ENCODE data around the gene TTLL5.

The TTLL5 gene

GRCh38 chr14:75649773-75650172, 11.3 kb upstream of the TTLL5 start:
- H4K20me1 ChIP-seq (ENCODE audit: insufficient read depth): no peaks in the 10 kb centered on the region
- H2AFZ ChIP-seq (ENCODE audit: low read depth): no peak overlapping the region
- H3K9ac ChIP-seq: no peak overlapping the region
- no peaks in the 10 kb centered on the region for H3K79me2 ChIP-seq (ENCODE audit: insufficient read depth, low read depth)
- no peak overlapping the region for H3K27ac ChIP-seq
- no peaks in the 10 kb centered on the region for H3K27me3 ChIP-seq (ENCODE audit: insufficient read depth, low read depth)
- no peaks in the 10 kb centered on the region for H3K4me1 ChIP-seq (ENCODE audit: low read depth, poor library complexity, severe bottlenecking)
- H3K4me3 ChIP-seq (IDR thresholded peaks at IDR 0.05; ENCODE audit: insufficient read depth, low read depth, low read length): no peak overlapping the region
- H3K4me2 ChIP-seq: no peak overlapping the region
- no peaks in the 10 kb centered on the region for H3K36me3 ChIP-seq (ENCODE audit: insufficient read depth)
- no peak for TF ChIP-seq CTCF (conservative IDR thresholded peaks at IDR 0.05; ENCODE audit: low read depth, low read length)

DNA sequence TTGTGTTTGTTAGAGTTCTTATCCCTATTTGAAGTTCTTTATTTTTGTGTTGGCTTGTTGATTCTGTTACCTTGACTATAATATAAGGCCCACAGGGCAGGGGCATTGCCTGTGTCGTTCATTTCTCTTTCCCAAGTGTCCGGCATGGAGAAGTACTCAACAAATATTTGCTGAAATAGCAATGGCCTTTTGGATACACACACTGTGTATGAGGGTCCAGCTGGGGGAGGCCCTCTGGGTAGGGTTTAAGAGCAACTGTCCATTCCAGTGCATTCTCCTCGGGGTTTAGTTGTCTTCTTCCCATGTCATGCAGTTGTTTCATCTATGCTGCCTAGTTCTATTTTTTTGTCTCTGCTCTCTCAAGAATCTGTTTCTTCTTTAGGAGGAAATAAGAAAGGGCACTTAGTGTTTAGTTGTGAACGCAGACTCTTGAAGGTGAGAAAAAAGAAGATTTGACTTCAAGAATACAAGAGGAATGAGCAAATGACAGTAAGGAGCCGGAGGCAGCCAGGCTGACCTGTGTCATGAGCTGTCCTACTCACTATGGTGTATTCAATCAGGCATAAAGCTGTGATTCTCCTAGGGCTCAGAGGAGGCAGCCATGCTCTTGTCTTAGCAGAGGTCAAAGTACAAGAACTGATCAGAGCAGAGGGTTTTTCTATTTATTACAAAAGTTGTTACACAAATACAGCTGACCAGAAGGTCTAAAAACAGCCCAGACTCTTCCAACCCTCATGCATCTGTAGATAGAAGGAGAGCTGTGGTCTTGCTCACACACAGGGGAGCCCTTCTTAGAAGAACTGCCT, 10.6 kb upstream of the TTLL5 start:
- TF ChIP-seq CTCF (conservative IDR thresholded peaks at IDR 0.05; ENCODE audit: low read depth, low read length): no peak
- H2AFZ ChIP-seq (ENCODE audit: low read depth): no peak overlapping the region
- H4K20me1 ChIP-seq (ENCODE audit: insufficient read depth): no peaks in the 10 kb centered on the region
- no peaks in the 10 kb centered on the region for H3K27me3 ChIP-seq (ENCODE audit: insufficient read depth, low read depth)
- H3K27ac ChIP-seq: no peak overlapping the region
- no peaks in the 10 kb centered on the region for H3K4me1 ChIP-seq (ENCODE audit: low read depth, poor library complexity, severe bottlenecking)
- no peaks in the 10 kb centered on the region for H3K79me2 ChIP-seq (ENCODE audit: insufficient read depth, low read depth)
- H3K9ac ChIP-seq: no peak overlapping the region
- no peaks in the 10 kb centered on the region for H3K36me3 ChIP-seq (ENCODE audit: insufficient read depth)
- no peak overlapping the region for H3K4me3 ChIP-seq (IDR thresholded peaks at IDR 0.05; ENCODE audit: insufficient read depth, low read depth, low read length)
- no peak overlapping the region for H3K4me2 ChIP-seq

- H3K4me2 ChIP-seq: no peak overlapping the region
- no peaks in the 10 kb centered on the region for H3K4me1 ChIP-seq (ENCODE audit: low read depth, poor library complexity, severe bottlenecking)
- H3K27me3 ChIP-seq (ENCODE audit: insufficient read depth, low read depth): no peaks in the 10 kb centered on the region
- no peaks in the 10 kb centered on the region for H3K79me2 ChIP-seq (ENCODE audit: insufficient read depth, low read depth)
- no peak overlapping the region for H3K9ac ChIP-seq
- no peak overlapping the region for H3K27ac ChIP-seq
- H3K36me3 ChIP-seq (ENCODE audit: insufficient read depth): no peaks in the 10 kb centered on the region
- H4K20me1 ChIP-seq (ENCODE audit: insufficient read depth): no peaks in the 10 kb centered on the region
- no peak overlapping the region for H3K4me3 ChIP-seq (IDR thresholded peaks at IDR 0.05; ENCODE audit: insufficient read depth, low read depth, low read length)
- no peak for TF ChIP-seq CTCF (conservative IDR thresholded peaks at IDR 0.05; ENCODE audit: low read depth, low read length)
- no peak overlapping the region for H2AFZ ChIP-seq (ENCODE audit: low read depth)
Observed at GRCh38 chr14:75653563-75653962, 7.5 kb upstream of the TTLL5 start.

- Histone ChIP-seq H2AFZ (ENCODE audit: low read depth) (no peak overlapping the region), H3K79me2 (ENCODE audit: insufficient read depth, low read depth) (no peaks in the 10 kb centered on the region), H3K4me1 (ENCODE audit: low read depth, poor library complexity, severe bottlenecking) (no peaks in the 10 kb centered on the region), H3K4me2 (no peak overlapping the region), H3K27ac (no peak overlapping the region), H3K36me3 (ENCODE audit: insufficient read depth) (no peaks in the 10 kb centered on the region), H3K4me3 (IDR thresholded peaks at IDR 0.05; ENCODE audit: insufficient read depth, low read depth, low read length) (no peak overlapping the region), H3K27me3 (ENCODE audit: insufficient read depth, low read depth) (no peaks in the 10 kb centered on the region), H4K20me1 (ENCODE audit: insufficient read depth) (no peaks in the 10 kb centered on the region), H3K9ac (no peak overlapping the region)
- peak; percentile 85 for TF ChIP-seq CTCF (conservative IDR thresholded peaks at IDR 0.05; ENCODE audit: low read depth, low read length)
Observed at GRCh38 chr14:75654127-75654732, 6.8 kb upstream of the TTLL5 start.

Measured in KMS-11 (cell line).